Breast epithelium (tissue), 4 donors: ENCODE results near the gene C19orf85. TPM values are rescaled to one million over a fixed set of nuclear protein-coding genes. Genes with fewer than 3 reads are reported as not detected.

Source experiments
- DNase-seq, 2 donors: peaks; one replicate each; pipeline ENCODE4 v3.0.0-alpha.2; 2019; ENCODE audit warnings: low spot score in 2 of 2
- H3K27ac ChIP-seq, 2 donors: fragments of 200-600 bp; sonication (generic) in 1 of 2; one replicate each; pipeline ENCODE4 v1.5.1; 2016 to 2019; ENCODE audit warnings: mild to moderate bottlenecking in 1 of 2
- H3K27me3 ChIP-seq, 2 donors: fragments of 200-600 bp; sonication (generic) in 1 of 2; one replicate each; pipeline versions ENCODE4 v1.5.1 to v1.6.0; 2017 to 2019; ENCODE audit warnings: control low read depth in 1 of 2, mild to moderate bottlenecking in 1 of 2
- H3K36me3 ChIP-seq: fragments of 200-600 bp; one replicate; pipeline ENCODE4 v1.5.1; 2019
- H3K4me1 ChIP-seq, 2 donors: fragments of 200-600 bp; sonication (generic); one replicate each; pipeline ENCODE4 v1.5.1; 2016 to 2019; ENCODE audit warnings: control low read depth in 1 of 2
- H3K4me3 ChIP-seq, 3 donors: fragments of 200-600 bp; sonication (generic); 1 replicate in 2 of 3; 2 replicates in 1 of 3; pipeline ENCODE4 v1.5.1; 2016 to 2019; ENCODE audit warnings: mild to moderate bottlenecking in 3 of 3, moderate library complexity in 2 of 3
- H3K9me3 ChIP-seq, 2 donors: fragments of 200-600 bp; sonication (generic) in 1 of 2; one replicate each; pipeline ENCODE4 v1.5.1; 2016 to 2019; ENCODE audit warnings: control low read depth in 1 of 2
- CTCF ChIP-seq, 3 donors: fragments of 450-650 bp; IDR thresholded peaks; one replicate each; pipeline ENCODE4 v1.5.1; 2016 to 2017; ENCODE audit warnings: antibody characterized with exemption in 3 of 3, mild to moderate bottlenecking in 3 of 3, moderate library complexity in 3 of 3
- POLR2A ChIP-seq: fragments of 450-650 bp; IDR thresholded peaks from one replicate; pipeline ENCODE4 v1.6.1; 2016; ENCODE audit warnings: antibody characterized with exemption, mild to moderate bottlenecking, moderate library complexity
- POLR2AphosphoS5 ChIP-seq, 3 donors: sonication (generic); formaldehyde crosslinking; IDR thresholded peaks; one replicate each; pipeline ENCODE4 v1.6.1; 2017; ENCODE audit warnings: antibody characterized with exemption in 3 of 3
- intact Hi-C: fragments of 100-400 bp; cut with DNase I; formaldehyde crosslinking; loops from one replicate; pipeline ENCODE4 v1.15.1; 2023; ENCODE audit warnings: low total_unique reads
- total RNA-seq, 3 donors: library from RNA; depleted of rRNA; stranded (reverse); fragments of >200 nt; gene quantifications; one replicate each; pipeline ENCODE4 v1.1.0, GENCODE V29; 2016

Gene C19orf85
- total RNA-seq, 3 donors from 2014 or later = not detected

DNA sequence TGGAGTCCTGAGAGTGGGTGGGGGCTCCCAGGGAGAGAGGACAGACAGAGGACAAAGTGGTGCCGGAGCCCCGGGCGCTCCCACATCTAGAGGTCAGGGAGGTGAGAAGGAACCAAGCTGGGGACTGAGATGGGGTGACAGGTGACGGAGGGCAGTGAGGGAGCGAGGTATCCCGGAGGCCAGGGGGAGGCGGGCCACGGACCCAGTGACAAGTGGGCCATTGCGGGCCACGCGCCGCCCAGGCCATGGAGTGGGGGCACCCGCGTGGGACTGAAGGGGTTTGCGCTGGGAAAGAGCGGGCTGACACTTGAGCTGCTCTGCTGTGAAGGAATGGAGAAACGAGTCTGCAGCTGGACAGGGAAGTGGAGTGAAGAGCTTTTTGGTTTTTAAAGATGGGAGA is 14.5 kb upstream of the C19orf85 start:
- intact Hi-C loops = loop anchor here (10.0 kb wide), 1 partner anchor 1494 kb away; no protein-coding TSS in a partner anchor
- Histone ChIP-seq H3K4me1 (peaks cover 5 to 8% of the 10 kb centered on the region in 2 donors), H3K27ac (no peak overlapping the region), H3K9me3 (no peaks in the 10 kb centered on the region), H3K27me3 (no peaks in the 10 kb centered on the region), H3K4me3 (no peak overlapping the region), H3K36me3 (no peaks in the 10 kb centered on the region)
- no peak for DNase-seq
- TF ChIP-seq POLR2AphosphoS5 (IDR thresholded peaks at IDR 0.05) (no peak), POLR2A (no peak)

- Histone ChIP-seq H3K36me3 (no peaks in the 10 kb centered on the region), H3K4me3 (no peak overlapping the region), H3K4me1 (peaks cover 5 to 8% of the 10 kb centered on the region in 2 donors), H3K9me3 (no peaks in the 10 kb centered on the region), H3K27me3 (no peaks in the 10 kb centered on the region), H3K27ac (no peak overlapping the region)
- DNase-seq = no peak
- intact Hi-C loops = loop anchor here (10.0 kb wide), 1 partner anchor 1494 kb away; no protein-coding TSS in a partner anchor
- TF ChIP-seq POLR2AphosphoS5 (IDR thresholded peaks at IDR 0.05) = no peak
Measured at GRCh38 chr19:55478364-55478763, 13.8 kb upstream of the C19orf85 start.

DNA sequence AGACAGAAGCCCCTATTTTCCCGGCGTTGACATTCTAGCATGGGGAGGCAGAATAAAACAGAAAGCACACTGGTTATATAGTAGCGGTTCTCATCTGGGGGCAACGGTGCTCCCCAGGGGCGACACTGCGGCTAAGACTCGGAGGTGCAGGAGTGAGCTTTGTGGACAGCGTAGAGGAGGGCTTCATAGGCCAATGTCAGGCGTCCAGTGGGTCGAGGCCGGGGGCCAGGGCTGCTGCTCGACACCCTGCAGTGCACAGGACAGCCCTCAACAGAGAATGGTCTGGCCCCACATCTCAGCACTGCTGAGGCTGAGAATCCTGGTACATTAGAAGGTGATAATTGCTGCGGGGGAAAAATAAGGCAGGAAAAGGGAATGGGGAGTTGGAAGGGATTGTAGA is 13.4 kb upstream of the C19orf85 start:
- DNase-seq = no peak
- Histone ChIP-seq H3K27me3 (no peaks in the 10 kb centered on the region), H3K4me1 (peaks cover 5 to 8% of the 10 kb centered on the region in 2 donors), H3K36me3 (no peaks in the 10 kb centered on the region), H3K27ac (no peak overlapping the region), H3K9me3 (no peaks in the 10 kb centered on the region), H3K4me3 (peak overlapping the region in 1 of 3 donors; percentile 79)
- no peak for TF ChIP-seq POLR2AphosphoS5 (IDR thresholded peaks at IDR 0.05)
- no peak for TF ChIP-seq POLR2A
- no peak for TF ChIP-seq CTCF (IDR thresholded peaks at IDR 0.05)
- intact Hi-C loops = loop anchor here (10.0 kb wide), 1 partner anchor 1493 kb away; no protein-coding TSS in a partner anchor

DNA sequence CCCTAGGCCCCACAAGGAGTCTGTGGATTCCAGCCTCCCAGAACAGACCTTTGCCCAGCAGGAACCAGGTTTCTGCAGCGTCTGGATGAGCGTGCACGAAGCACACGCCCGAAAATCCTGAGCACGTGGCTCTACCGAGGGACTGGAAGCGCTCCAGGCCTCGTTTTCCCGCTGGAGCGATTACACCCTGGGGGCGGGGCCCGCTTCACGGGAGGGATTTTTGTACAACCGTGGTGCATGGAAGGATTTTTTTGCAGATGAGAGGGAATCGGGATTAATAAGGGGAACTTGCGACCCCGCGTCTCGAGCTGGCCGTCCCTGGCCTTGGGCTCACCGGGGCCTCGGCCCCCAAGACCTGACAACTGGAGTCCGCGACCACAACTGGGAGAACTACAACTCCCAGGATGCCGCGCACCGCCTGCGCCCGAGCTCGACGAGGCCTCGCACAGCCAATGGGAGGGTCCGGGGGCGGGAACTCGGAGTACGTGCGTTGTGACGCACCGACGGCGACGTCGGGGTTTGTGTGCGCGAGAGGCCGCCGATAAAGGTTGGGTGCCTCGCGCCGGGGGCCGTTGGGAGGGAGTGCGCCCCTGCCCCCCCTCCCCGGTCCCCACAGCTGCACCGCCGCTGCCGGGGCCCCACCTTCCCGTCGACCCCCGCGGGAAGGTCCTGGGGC is 11.7 kb upstream of the C19orf85 start, which contains the start of gene ZNF628:
Gene ZNF628 (plus strand): TSS at position 518 of the 676 bp plus-strand sequence. CDS start 3,294 bp downstream, outside the sequence.
- Histone ChIP-seq H3K27ac (peak within 1 kb of the TSS; percentile 96 to 98), H3K9me3 (no peaks in the 10 kb centered on the region), H3K27me3 (no peaks in the 10 kb centered on the region), H3K4me3 (peak within 1 kb of the TSS; percentile 66 to 79 (median 67)), H3K36me3 (no peaks in the 10 kb centered on the region), H3K4me1 (peaks cover 5 to 8% of the 10 kb centered on the region in 2 donors)
- DNase-seq = peak; percentile 98 to 99
- no peak for TF ChIP-seq CTCF (IDR thresholded peaks at IDR 0.05)
- peak; percentile 45 for TF ChIP-seq POLR2A
- TF ChIP-seq POLR2AphosphoS5 (IDR thresholded peaks at IDR 0.05) = peak; percentile 71 to 92 (median 81)
- intact Hi-C loops = loop anchor here (10.0 kb wide), 1 partner anchor 1491 kb away; no protein-coding TSS in a partner anchor

GRCh38 chr19:55474269-55475265 is 10.0 kb upstream of the C19orf85 start:
- no peak for DNase-seq
- Histone ChIP-seq H3K4me3 (no peak overlapping the region), H3K27ac (peak overlapping the region; percentile 96 to 98)

More at GRCh38 chr19:55474269-55475265, 10.0 kb upstream of the C19orf85 start:
- no peaks in the 10 kb centered on the region for H3K27me3 ChIP-seq
- no peaks in the 10 kb centered on the region for H3K36me3 ChIP-seq
- TF ChIP-seq CTCF (IDR thresholded peaks at IDR 0.05) = no peak
- no peak for TF ChIP-seq POLR2AphosphoS5 (IDR thresholded peaks at IDR 0.05)
- no peak for TF ChIP-seq POLR2A
- H3K4me1 ChIP-seq = peaks cover 5 to 8% of the 10 kb centered on the region in 2 donors
- H3K9me3 ChIP-seq = no peaks in the 10 kb centered on the region
- intact Hi-C loops = loop anchor here (10.0 kb wide), 1 partner anchor 1490 kb away; no protein-coding TSS in a partner anchor
